Mucosa of rectum (tissue), 2 donors: ENCODE measurements around the gene DMTF1.

ENCODE experiments used
- H3K27ac ChIP-seq, 2 donors: one replicate each; pipeline ENCODE4 v1.7.0; 2013; ENCODE audit warnings: inconsistent platforms in 2 of 2, low read depth in 2 of 2, low read length in 2 of 2
- H3K27me3 ChIP-seq, 2 donors: one replicate each; pipeline ENCODE4 v1.7.0; 2013; ENCODE audit warnings: low read length in 2 of 2; ENCODE audit not compliant: control insufficient read depth in 2 of 2, insufficient read depth in 2 of 2
- H3K36me3 ChIP-seq, 2 donors: one replicate each; pipeline ENCODE4 v1.7.0; 2013; ENCODE audit warnings: low read length in 2 of 2; ENCODE audit not compliant: control insufficient read depth in 2 of 2, insufficient read depth in 2 of 2
- H3K4me1 ChIP-seq, 2 donors: one replicate each; pipeline ENCODE4 v1.7.0; 2013; ENCODE audit warnings: low read length in 2 of 2, mild to moderate bottlenecking in 1 of 2; ENCODE audit not compliant: control insufficient read depth in 2 of 2, insufficient read depth in 2 of 2
- H3K4me3 ChIP-seq, 2 donors: one replicate each; pipeline ENCODE4 v1.7.0; 2013; ENCODE audit warnings: low read length in 2 of 2
- H3K9ac ChIP-seq, 2 donors: one replicate each; pipeline ENCODE4 v1.7.0; 2013; ENCODE audit warnings: low read length in 2 of 2, low read depth in 1 of 2, mild to moderate bottlenecking in 1 of 2
- H3K9me3 ChIP-seq, 2 donors: one replicate each; pipeline ENCODE4 v1.7.0; 2013; ENCODE audit warnings: low read length in 2 of 2; ENCODE audit not compliant: control insufficient read depth in 2 of 2
- donor health status: healthy.
- donor health status: Normal muscosa, but diverticular disease.

DMTF1 gene

GRCh38 chr7:87159538-87159937 is 7.3 kb downstream of the DMTF1 start:
- Histone ChIP-seq H3K9me3 (no peaks in the 10 kb centered on the region), H3K36me3 (peaks cover 7% of the 10 kb centered on the region in 2 donors), H3K4me1 (peaks cover 2 to 11% of the 10 kb centered on the region in 2 donors), H3K27ac (no peak overlapping the region), H3K9ac (no peak overlapping the region), H3K27me3 (no peaks in the 10 kb centered on the region), H3K4me3 (no peak overlapping the region)

- Histone ChIP-seq H3K9ac (no peak overlapping the region), H3K27me3 (no peaks in the 10 kb centered on the region), H3K27ac (no peak overlapping the region), H3K4me1 (no peaks in the 10 kb centered on the region), H3K36me3 (peaks cover 46 to 48% of the 10 kb centered on the region in 2 donors), H3K9me3 (no peaks in the 10 kb centered on the region), H3K4me3 (no peak overlapping the region)
Measured at GRCh38 chr7:87164433-87164832, 12.2 kb downstream of the DMTF1 start.

- no peaks in the 10 kb centered on the region for H3K27me3 ChIP-seq
- H3K27ac ChIP-seq: no peak overlapping the region
- H3K9me3 ChIP-seq: no peaks in the 10 kb centered on the region
- H3K4me1 ChIP-seq: no peaks in the 10 kb centered on the region
- peaks cover 79 to 88% of the 10 kb centered on the region in 2 donors for H3K36me3 ChIP-seq
- no peak overlapping the region for H3K4me3 ChIP-seq
- H3K9ac ChIP-seq: no peak overlapping the region
Measured at GRCh38 chr7:87170828-87171227, 18.6 kb downstream of the DMTF1 start.

- no peaks in the 10 kb centered on the region for H3K27me3 ChIP-seq
- no peak overlapping the region for H3K4me3 ChIP-seq
- peaks cover 76 to 88% of the 10 kb centered on the region in 2 donors for H3K36me3 ChIP-seq
- H3K4me1 ChIP-seq: no peaks in the 10 kb centered on the region
- H3K9me3 ChIP-seq: no peaks in the 10 kb centered on the region
- H3K9ac ChIP-seq: no peak overlapping the region
- H3K27ac ChIP-seq: no peak overlapping the region
Measured at GRCh38 chr7:87171282-87171934, 19.2 kb downstream of the DMTF1 start.

GRCh38 chr7:87173471-87173870 is 21.2 kb downstream of the DMTF1 start:
- no peak overlapping the region for H3K27ac ChIP-seq
- H3K4me1 ChIP-seq: no peaks in the 10 kb centered on the region
- no peak overlapping the region for H3K4me3 ChIP-seq
- no peaks in the 10 kb centered on the region for H3K27me3 ChIP-seq
- H3K36me3 ChIP-seq: peaks cover 68 to 73% of the 10 kb centered on the region in 2 donors
- no peak overlapping the region for H3K9ac ChIP-seq
- H3K9me3 ChIP-seq: no peaks in the 10 kb centered on the region

GRCh38 chr7:87178320-87178719 is 26.1 kb downstream of the DMTF1 start:
- no peak overlapping the region for H3K4me3 ChIP-seq
- no peak overlapping the region for H3K9ac ChIP-seq

GRCh38 chr7:87179180-87179579 is 26.9 kb downstream of the DMTF1 start:
- no peaks in the 10 kb centered on the region for H3K9me3 ChIP-seq
- H3K36me3 ChIP-seq: peaks cover 53 to 58% of the 10 kb centered on the region in 2 donors
- H3K27me3 ChIP-seq: no peaks in the 10 kb centered on the region
- no peak overlapping the region for H3K4me3 ChIP-seq
- no peaks in the 10 kb centered on the region for H3K4me1 ChIP-seq
- H3K9ac ChIP-seq: no peak overlapping the region
- H3K27ac ChIP-seq: no peak overlapping the region

More at GRCh38 chr7:87178320-87178719, 26.1 kb downstream of the DMTF1 start:
- H3K4me1 ChIP-seq: no peaks in the 10 kb centered on the region
- no peaks in the 10 kb centered on the region for H3K9me3 ChIP-seq
- H3K36me3 ChIP-seq: peaks cover 54 to 56% of the 10 kb centered on the region in 2 donors
- no peak overlapping the region for H3K27ac ChIP-seq
- H3K27me3 ChIP-seq: no peaks in the 10 kb centered on the region

GRCh38 chr7:87187120-87187519 is 34.9 kb downstream of the DMTF1 start:
- H3K9me3 ChIP-seq: no peaks in the 10 kb centered on the region
- no peaks in the 10 kb centered on the region for H3K4me1 ChIP-seq
- no peaks in the 10 kb centered on the region for H3K27me3 ChIP-seq
- H3K9ac ChIP-seq: no peak overlapping the region
- peaks cover 71 to 91% of the 10 kb centered on the region in 2 donors for H3K36me3 ChIP-seq
- no peak overlapping the region for H3K4me3 ChIP-seq
- no peak overlapping the region for H3K27ac ChIP-seq

- Histone ChIP-seq H3K27me3 (no peaks in the 10 kb centered on the region), H3K27ac (no peak overlapping the region), H3K9ac (no peak overlapping the region), H3K36me3 (peaks cover 71 to 90% of the 10 kb centered on the region in 2 donors), H3K9me3 (no peaks in the 10 kb centered on the region), H3K4me3 (no peak overlapping the region), H3K4me1 (no peaks in the 10 kb centered on the region)
Measured at GRCh38 chr7:87188930-87189329, 36.7 kb downstream of the DMTF1 start.

GRCh38 chr7:87190783-87191182 is 38.5 kb downstream of the DMTF1 start:
- Histone ChIP-seq H3K9me3 (no peaks in the 10 kb centered on the region), H3K27ac (no peak overlapping the region), H3K9ac (no peak overlapping the region), H3K4me1 (no peaks in the 10 kb centered on the region), H3K36me3 (peaks cover 74 to 91% of the 10 kb centered on the region in 2 donors), H3K4me3 (no peak overlapping the region), H3K27me3 (no peaks in the 10 kb centered on the region)
